GM15510 (cell line): ENCODE results near the gene NEO1.

Experiments used
- POLR2A ChIP-seq: IDR thresholded peaks from 3 replicates; pipeline ENCODE4 v1.6.1; 2011; ENCODE audit warnings: borderline replicate concordance; ENCODE audit not compliant: insufficient read length; ENCODE audit errors: extremely low read depth

Gene NEO1

GRCh38 chr15:73295630-73296286 lies 243.5 kb downstream of the NEO1 start:
- no peak for TF ChIP-seq POLR2A

GRCh38 chr15:73296609-73297353 lies 244.5 kb downstream of the NEO1 start:
- no peak for TF ChIP-seq POLR2A

DNA sequence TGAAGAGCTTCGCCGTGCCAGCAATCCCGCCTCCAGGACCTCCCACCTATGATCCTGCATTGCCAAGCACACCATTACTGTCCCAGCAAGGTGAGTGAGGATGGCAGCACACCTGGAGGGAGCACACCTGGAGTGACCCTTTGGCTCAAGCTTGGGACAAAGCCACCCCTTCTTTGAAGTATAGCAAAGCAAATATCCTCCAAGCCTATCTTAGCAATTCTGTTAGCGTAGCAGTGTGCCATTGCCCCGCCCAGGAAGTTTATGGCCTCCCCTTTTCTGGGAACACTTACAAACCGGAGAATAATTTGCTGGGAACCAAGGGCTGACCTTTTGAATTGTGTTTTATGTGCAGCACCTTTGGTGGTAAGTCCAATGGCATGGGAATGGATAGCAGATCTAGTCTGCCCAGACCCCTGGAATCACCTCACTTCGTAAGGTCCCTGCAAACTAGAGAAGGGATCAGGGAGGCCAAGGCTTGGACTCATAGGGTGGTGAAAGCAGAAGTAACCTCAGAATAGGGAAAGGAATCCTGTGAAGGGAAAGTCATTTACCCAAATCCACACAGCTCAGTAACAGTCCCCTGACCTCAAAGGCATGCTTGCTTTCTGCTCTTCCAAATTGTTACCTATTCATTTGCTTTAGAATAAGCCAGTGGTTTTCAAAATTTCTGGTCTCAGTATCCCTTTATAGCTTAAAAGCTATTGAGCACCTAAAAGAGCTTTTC lies 246.4 kb downstream of the NEO1 start:
- no peak for TF ChIP-seq POLR2A

GRCh38 chr15:73303636-73304035 lies 251.4 kb downstream of the NEO1 start:
- no peak for TF ChIP-seq POLR2A

GRCh38 chr15:73305331-73306211 lies 253.3 kb downstream of the NEO1 start:
- no peak for TF ChIP-seq POLR2A

DNA sequence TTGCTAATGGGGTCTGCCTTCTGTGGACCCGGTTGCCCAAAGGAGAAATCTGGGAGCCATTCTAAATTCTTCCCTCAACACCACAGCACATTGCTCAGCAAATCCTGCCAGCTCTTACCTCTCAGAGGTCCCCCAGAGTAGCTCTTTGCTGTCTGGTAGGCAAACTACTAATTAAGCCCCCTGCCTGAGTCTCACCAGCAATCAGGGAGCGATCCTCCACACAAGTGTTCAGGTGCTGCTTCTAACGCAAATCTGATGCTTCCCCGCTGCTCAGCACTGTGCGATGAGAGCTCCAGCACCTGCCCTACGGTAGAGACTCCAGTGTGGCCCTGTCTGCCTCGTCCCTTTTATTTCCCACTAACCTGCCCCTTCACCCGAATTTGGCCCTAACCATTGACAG lies 256.0 kb downstream of the NEO1 start:
- TF ChIP-seq POLR2A = no peak

GRCh38 chr15:73313861-73314260 lies 261.6 kb downstream of the NEO1 start:
- no peak for TF ChIP-seq POLR2A

DNA sequence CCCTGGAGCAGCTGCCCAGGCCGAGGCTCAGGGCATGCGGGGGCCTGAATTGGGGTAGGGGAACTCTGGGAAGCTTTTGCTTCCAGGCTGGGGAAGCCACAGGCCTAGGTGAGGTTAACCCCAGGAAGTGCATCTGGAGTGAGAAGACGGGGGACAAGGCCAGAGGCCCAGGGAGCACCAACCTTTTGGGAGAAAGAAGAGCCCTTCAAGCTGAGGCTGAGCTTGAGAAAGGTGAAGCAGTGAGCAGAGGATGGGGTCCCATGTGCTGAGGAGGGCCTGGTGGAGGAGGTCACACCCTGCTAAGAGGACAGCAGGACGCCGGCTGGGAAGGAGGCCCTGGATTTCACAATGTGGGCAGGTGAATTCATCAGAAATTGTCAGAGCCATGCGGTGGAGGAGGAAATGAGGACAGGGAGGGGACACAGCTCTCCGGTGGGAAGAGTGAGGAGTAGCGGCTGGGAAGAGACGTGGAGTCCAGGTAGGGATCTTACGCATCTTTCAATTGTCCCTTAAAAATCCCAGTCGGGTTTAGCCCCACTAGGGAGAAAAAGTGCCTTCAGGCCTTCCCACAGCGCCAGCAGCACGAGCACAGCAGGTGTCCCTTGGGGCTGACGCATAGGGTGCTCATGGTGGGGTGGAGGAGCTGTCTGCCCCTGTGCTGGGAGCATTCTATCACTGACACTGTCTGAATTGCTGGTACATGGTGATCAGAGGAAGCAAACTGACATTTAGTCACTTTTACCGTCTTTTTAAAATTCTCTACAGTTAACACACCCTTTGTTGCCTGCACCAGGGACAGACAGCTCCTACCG lies 265.6 kb downstream of the NEO1 start:
- TF ChIP-seq POLR2A = no peak

DNA sequence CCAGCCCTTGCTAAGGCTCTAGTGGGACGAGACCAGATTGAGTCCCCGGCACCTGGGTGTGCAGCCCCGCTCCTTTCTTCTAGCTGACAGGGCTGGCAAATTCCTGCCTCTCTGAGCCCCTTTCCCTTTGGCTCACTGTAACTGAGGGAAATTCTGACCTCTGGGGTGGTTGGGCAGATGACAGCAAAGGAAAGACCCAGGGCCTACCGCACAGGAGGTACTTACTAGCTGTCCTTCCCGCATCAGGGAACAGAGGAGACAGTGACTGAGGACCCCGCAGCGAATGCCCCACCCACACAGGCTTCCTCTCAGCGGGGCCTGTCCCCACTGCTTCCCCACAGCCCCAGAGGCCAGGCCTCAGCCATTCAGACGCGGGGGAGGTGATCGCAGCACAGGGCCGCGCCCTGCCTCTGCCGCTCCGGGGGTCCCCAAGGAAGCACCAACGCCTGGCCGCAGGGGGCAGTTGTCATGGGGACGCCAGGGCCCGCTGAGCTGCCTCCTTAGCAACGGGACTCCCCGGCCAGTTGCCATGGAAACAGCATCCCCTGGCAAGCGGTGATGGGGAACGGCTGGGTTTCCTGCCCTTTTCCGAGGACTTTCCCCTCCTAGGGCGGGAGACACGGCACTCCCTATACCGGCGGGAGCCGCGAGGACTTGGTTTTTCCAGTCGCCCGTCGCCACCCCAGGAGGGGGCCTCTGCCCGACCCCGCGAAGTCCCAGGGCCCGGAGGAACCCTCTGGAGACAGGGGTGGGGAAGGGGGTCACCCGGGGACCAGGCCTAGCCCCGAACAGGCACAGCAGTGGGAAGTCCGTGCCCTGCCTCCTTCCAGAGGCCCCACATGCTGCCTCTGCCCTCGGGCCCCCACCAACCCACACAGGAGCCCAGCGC lies 266.4 kb downstream of the NEO1 start:
- TF ChIP-seq POLR2A = no peak

- no peak for TF ChIP-seq POLR2A
Observed at GRCh38 chr15:73319460-73320245, 267.4 kb downstream of the NEO1 start.

GRCh38 chr15:73320619-73321180 lies 268.4 kb downstream of the NEO1 start:
- no peak for TF ChIP-seq POLR2A
